ENCODE measurements around the gene GLI3.

Gene GLI3

DNA sequence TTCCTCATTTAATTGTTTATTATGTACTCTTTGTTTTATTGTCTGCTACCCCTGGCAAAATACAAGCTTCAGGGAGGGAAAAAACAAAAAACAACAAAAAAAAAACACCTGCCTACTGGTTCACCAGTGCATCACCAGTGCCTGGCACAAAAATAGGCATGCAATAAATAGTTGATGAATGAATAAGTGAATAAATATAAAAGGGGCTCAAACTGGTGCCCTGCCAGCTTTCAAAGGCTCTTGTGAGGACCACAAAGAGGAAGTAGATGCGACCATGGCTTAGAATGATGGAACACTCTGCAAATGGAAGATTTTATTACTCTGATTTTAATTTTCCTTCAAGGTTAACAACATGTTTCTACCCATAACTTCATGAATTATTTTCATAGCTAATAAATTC lies 321.1 kb downstream of the GLI3 start:
- no peak for DNase-seq (ENCODE audit: low read depth)
- no peak overlapping the region for H3K4me3 ChIP-seq (ENCODE audit: low read depth, low read length)
- no peak for TF ChIP-seq CTCF (conservative IDR thresholded peaks at IDR 0.05; ENCODE audit: low read depth, low read length)

- DNase-seq (ENCODE audit: low read depth) = no peak
- H3K4me3 ChIP-seq (ENCODE audit: low read depth, low read length) = no peak overlapping the region
These were observed 324.0 kb downstream of the GLI3 start for GRCh38 chr7:41912851-41913567.

GRCh38 chr7:41912426-41912825 lies 324.6 kb downstream of the GLI3 start:
- no peak for TF ChIP-seq CTCF (conservative IDR thresholded peaks at IDR 0.05; ENCODE audit: low read depth, low read length)
- DNase-seq (ENCODE audit: low read depth) = no peak
- H3K4me3 ChIP-seq (ENCODE audit: low read depth, low read length) = no peak overlapping the region

More at GRCh38 chr7:41912851-41913567, 324.0 kb downstream of the GLI3 start:
- no peak for TF ChIP-seq CTCF (conservative IDR thresholded peaks at IDR 0.05; ENCODE audit: low read depth, low read length)

GRCh38 chr7:41911792-41912191 lies 325.2 kb downstream of the GLI3 start:
- no peak for TF ChIP-seq CTCF (conservative IDR thresholded peaks at IDR 0.05; ENCODE audit: low read depth, low read length)
- DNase-seq (ENCODE audit: low read depth) = no peak
- no peak overlapping the region for H3K4me3 ChIP-seq (ENCODE audit: low read depth, low read length)

Data from choroid plexus epithelial cell (primary cell).